ENCODE measurements around the gene ALX4.

- no peak for TF ChIP-seq POLR2A (IDR thresholded peaks at IDR 0.05; ENCODE audit: low read depth)
- no peak for TF ChIP-seq CTCF (IDR thresholded peaks at IDR 0.05)
- TF ChIP-seq POLR2AphosphoS5 (IDR thresholded peaks at IDR 0.05): no peak
These were observed 22.7 kb upstream of the ALX4 start for GRCh38 chr11:44332665-44333064.
